NB4 (cell line): ENCODE results near the gene IQCH.

ENCODE experiments used
- POLR2A ChIP-seq: IDR thresholded peaks from 2 replicates; pipeline ENCODE4 v1.6.1; 2011; ENCODE audit warnings: mild to moderate bottlenecking; ENCODE audit not compliant: insufficient read length; ENCODE audit errors: extremely low read depth
- TF ChIP-seq, protein P1 (sequence below): IDR thresholded peaks from one replicate; pipeline ENCODE4 v1.5.1; 2012; ENCODE audit warnings: low read depth, low read length
- TF ChIP-seq, protein P2 (sequence below): IDR thresholded peaks from 2 replicates; pipeline ENCODE4 v1.6.1; 2011; ENCODE audit warnings: low read depth, low read length

- TF ChIP-seq, protein P1, sequence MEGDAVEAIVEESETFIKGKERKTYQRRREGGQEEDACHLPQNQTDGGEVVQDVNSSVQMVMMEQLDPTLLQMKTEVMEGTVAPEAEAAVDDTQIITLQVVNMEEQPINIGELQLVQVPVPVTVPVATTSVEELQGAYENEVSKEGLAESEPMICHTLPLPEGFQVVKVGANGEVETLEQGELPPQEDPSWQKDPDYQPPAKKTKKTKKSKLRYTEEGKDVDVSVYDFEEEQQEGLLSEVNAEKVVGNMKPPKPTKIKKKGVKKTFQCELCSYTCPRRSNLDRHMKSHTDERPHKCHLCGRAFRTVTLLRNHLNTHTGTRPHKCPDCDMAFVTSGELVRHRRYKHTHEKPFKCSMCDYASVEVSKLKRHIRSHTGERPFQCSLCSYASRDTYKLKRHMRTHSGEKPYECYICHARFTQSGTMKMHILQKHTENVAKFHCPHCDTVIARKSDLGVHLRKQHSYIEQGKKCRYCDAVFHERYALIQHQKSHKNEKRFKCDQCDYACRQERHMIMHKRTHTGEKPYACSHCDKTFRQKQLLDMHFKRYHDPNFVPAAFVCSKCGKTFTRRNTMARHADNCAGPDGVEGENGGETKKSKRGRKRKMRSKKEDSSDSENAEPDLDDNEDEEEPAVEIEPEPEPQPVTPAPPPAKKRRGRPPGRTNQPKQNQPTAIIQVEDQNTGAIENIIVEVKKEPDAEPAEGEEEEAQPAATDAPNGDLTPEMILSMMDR = no peak
- no peak for TF ChIP-seq POLR2A
- TF ChIP-seq, protein P2, sequence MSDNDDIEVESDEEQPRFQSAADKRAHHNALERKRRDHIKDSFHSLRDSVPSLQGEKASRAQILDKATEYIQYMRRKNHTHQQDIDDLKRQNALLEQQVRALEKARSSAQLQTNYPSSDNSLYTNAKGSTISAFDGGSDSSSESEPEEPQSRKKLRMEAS = no peak
Observed at GRCh38 chr15:67382723-67383122, 128.1 kb downstream of the IQCH start.
